Kidney tubule cell (primary cell): ENCODE results near the gene GPX2.
A peak's percentile ranks its signal among the peaks of the same experiment; 100 is the strongest.

Source experiments
- DNase-seq: peaks from one replicate; pipeline ENCODE4 v3.0.0-alpha.2; 2018; ENCODE audit warnings: low spot score

GPX2 gene

GRCh38 chr14:64939817-64940190 lies 2.7 kb downstream of the GPX2 start:
- DNase-seq = no peak

DNA sequence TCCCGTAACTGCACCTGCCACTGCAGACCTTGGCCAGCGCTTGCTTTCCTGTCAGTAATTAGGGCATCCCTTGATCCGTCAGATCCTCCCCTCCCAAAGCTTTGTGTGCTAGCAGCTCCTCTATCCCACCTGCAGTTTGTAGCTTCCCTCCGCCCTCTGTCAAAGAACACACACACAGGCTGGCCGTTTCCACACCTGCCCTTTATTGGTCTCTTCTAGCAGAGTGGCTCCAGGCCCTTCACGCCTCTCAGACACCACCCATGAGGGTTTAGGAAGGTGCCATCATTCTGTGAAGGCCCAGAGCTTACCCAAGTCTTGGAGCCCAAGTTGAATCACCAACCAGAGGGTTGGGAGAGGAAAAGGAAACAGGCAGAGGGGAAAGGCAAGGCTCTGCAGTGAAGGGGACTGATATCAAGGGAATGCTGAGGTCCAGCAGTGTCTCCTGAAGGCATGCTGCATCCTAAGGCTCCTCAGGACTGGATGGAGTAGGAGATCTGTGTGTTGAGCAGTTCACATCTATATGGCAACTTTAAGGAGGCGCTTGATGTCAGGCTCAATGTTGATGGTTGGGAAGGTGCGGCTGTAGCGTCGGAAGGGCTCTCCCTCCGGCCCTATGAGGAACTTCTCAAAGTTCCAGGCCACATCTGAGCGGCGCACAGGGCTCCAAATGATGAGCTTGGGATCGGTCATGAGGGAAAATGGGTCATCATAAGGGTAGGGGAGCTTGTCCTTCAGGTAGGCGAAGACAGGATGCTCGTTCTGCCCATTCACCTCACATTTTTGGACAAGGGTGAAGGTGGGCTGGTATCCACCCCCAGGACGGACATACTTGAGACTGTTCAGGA lies 3.4 kb downstream of the GPX2 start:
- DNase-seq = no peak

GRCh38 chr14:64937821-64938193 lies 4.7 kb downstream of the GPX2 start:
- DNase-seq = peak; percentile 23

DNA sequence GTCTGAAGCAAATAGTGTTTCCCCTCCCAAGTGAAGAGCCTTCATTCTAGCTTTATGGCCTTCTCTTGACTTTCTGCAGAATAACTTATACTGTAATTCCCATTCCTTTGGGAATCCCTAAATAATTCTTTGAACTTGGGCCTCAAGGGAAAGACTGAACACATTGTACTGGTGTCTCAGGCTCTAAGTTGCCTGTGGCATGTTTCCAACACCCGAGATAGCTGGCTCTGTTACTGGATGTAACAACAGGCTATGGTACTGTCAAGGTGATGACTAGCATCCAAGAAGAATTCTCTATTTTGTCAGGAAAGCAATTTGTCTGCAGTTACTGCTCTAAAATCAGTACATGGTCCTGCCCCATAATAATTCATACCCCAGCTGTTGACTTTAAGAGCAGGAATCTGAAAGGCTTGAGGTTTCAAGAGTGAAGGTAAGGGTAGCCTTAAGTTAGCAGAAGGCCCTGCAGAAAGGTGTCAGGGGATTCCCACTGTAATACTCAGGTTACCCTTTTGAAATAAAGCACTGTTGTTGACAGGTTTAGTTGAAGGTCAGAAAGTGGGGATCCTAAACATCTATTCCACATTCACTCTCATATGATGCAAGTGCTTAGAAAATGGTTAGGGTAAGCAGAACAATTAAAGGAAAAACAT lies 5.2 kb downstream of the GPX2 start:
- DNase-seq = no peak

- DNase-seq = no peak
Measured at GRCh38 chr14:64935508-64935907, 7.0 kb downstream of the GPX2 start.

DNA sequence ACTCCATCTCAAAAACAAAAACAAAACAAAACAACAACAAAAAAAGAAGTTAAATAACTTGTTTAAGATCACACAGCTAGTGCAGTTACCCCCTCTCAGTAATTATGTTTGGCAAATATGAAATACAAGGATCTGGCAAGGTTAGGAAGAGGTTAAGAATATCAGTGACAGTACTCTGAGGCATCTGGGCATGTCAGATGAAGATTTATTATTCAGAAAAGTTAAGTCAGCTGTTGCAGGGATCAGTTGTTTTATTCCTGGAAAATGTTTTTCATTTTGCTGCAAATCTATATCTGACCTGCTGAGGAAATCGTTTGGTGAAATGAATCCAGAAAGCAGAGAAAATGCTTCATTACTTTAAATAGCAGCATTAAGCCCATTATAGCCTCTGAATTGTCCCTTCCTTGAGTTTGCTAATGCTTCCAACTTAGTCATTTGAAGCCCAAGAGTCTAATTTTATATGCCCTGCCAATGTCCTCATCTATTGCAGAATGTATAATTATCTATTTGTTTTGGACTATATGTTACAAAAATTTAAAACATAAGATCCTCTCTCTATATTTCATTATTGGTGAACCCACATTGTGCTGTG lies 8.1 kb downstream of the GPX2 start:
- DNase-seq = no peak

- DNase-seq = no peak
Measured at GRCh38 chr14:64932231-64932630, 10.3 kb downstream of the GPX2 start.

- no peak for DNase-seq
Measured at GRCh38 chr14:64931123-64931522, 11.4 kb downstream of the GPX2 start.

DNA sequence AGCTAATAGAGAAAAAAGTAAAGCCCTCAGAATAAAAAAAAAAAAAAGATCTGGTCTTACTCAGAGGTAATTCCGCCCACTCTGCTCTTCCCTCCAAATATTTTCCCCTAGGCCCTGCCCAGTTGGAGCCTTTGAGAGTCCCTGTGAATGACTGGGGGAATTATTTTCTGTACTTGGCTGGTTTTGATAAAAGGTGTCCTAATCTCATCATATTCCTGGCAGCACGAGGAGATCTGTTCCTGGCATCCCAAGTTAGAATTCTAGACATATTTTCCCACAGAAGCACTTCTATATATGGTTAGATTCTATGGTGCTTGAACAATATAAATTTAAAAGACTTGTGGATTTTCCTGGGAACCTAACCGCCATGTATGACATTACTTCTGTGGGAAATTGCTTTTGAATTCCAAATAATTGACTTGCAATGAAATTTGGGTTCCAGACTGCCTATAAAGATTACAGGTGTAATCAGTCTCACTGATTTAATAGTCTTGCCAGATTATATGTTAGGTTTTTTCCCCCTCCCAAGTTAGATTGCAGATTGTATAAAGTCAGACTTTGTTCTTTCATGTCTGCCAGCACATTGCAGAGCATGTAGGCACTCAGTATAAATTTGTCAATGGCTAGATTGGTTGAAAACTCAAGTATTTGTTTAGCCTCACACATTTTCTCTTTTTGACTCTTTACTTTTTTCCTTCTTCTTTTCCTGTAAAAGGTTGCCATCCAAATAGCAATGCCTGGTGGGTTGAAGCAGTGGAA lies 12.3 kb downstream of the GPX2 start:
- no peak for DNase-seq

DNA sequence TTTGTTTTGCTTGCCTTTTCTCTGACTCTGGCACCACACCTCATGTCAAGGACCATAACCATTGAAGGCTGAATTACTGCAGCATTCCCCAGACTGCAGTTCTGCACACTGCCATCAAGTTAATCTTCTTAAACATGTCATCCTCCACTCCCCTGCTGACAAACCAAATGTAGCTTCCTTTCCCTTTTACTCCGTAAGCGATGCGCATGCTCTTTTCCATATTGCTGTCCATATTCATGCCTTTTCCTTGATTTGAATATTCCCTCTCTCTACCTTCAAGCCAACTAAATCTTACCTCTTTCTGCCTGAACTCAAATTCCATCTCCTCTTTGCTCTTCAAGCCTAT lies 13.6 kb downstream of the GPX2 start:
- DNase-seq = no peak

GRCh38 chr14:64928239-64929013 lies 14.1 kb downstream of the GPX2 start:
- no peak for DNase-seq

- no peak for DNase-seq
Measured at GRCh38 chr14:64927031-64927430, 15.5 kb downstream of the GPX2 start.

- no peak for DNase-seq
Measured at GRCh38 chr14:64926398-64926995, 16.0 kb downstream of the GPX2 start.

DNA sequence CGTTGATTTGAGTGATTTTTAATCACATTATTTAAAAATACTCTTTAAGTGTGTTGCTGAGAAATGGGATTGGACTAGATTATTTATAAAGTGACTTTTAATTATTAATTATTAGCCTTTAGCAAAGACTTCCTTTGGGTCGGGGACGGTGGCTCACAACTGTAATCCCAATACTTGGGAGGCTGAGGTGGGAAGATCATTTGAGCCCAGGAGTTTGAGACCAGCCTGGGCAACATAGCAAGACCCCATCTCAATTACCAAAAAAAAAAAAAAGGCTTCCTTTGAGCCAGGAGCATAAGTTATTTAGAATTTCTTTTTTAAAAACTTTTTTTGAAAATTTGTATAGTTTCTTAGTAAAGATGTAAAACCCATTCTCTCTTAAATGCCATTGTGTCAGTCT lies 19.5 kb downstream of the GPX2 start:
- no peak for DNase-seq

DNA sequence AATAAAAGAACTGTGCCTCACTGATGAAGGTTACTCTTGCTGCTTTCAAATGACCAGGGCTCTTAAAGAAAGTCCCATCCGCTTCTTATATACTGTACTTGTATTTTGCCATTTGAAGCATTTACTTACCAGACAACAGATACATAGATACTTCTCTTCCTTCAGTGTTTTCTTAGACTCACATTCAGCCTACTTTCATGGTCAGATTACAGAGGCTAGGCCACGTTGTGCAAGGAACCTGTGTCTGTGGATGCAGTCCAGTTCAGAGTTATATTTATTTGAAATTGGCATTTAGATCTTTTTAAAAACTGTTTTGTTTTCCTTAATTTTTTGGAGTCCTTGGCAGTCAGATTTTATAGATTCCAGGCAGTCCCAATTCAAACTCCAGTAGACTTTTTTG lies 22.1 kb downstream of the GPX2 start:
- no peak for DNase-seq

DNA sequence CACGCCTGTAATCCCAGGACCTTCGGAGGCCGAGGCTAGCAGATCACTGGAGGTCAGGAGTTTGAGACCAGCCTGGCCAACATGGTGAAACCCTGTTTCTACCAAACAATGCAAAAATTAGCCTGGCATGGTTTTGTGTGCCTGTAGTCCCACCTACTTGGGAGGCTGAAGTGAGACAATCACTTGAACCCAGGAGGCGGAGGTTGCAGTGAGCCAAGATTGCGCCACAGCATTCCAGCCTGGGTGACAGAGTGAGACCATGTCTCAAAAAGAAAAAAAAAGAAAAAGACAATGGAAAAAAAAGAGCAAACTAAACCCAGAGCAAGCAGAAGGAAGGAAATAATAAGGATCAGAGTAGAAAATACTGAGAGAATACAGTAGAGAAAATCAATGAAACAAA lies 22.9 kb downstream of the GPX2 start:
- DNase-seq = peak; percentile 15

DNA sequence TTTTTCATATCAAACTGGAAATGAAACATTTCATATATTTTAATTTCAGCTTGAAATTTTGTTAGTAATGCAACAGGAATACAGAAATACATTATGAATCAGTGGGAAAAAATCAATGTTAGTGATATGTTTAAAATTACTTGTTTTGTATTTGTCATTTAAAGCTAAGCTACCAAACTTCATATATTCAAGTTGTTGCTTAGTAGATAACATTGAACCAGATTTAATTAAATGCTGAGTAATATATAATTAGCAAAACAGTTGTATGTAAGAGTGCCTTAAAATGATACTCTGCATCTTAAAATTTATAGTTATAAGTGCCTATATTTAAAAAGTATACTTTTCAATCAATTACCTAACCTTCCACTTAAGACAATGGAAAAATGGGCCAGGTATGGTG lies 23.3 kb downstream of the GPX2 start:
- no peak for DNase-seq

- no peak for DNase-seq
Measured at GRCh38 chr14:64918216-64918615, 24.3 kb downstream of the GPX2 start.

DNA sequence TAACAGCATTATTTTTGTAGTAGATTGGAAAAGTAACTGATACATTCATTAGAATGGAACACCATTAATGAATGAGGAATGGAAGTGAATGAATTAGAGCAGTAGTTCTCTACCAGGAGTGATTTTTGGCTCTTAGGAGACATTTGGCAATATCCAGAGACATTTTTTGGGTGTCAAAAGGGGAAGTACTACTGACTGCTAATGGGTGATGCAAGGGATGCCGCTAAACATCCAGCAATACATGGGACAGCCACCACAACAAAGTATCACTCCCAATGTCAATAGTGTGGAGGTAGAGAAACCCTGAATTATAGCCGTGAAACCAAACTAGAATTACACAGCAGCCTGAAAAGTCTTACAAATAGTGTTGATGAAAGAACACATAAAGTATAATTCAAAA lies 26.7 kb downstream of the GPX2 start:
- DNase-seq = no peak

DNA sequence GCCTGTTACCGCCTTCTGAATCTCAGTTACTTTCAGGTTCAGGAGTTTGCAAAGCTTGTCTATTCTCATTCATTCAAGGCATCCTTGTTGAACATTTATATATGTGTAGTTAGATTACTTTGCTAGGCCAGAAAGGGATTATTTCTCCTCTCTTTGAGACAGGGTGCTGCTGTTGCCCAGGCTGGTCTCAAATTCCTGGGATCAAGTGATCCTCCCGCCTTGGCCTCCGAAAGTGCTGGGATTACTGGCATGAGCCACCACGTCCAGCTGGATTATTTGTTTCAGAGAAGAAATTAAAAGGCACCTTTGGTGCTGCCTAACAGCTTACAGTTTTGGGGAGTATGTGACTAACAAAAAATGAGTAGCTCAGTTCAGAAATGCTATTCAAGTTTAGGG lies 27.5 kb downstream of the GPX2 start:
- no peak for DNase-seq

DNA sequence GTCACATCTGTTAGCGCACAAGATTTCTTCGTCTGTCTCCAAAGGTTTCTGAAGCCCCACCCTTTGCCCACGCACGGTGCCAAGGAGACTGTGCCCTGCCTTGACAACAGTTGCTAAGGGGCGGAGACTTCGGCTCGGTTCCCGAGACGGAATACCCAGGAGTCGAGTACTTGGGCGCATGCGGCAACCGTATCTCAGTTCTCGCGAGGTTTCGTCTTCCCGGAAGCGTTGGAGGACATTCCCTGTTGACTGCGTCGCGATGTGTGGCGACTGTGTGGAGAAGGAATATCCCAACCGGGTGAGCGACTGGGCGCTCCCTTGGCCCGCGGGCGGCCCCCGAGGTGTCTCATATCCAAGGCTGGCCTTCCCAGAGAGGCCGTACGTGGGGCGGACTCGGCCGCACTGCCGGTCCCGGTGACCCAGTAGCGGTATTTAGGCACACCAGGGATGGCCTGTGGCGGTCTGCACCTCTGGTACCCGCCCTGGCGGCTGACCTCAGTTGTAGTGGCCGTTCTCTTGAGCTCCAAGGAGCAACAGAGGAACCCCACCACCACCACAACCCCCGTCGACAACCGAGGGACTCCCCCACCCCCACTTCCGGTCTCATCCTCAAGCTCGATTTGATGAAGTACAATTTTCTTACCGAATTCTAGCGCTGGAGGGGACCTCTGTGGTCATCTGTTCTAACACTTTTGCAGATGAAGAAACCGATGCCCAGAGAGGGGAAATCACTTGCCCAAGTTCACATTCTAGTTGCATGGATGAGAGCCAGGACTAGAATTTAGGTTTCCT lies 28.1 kb downstream of the GPX2 start, which contains the start of gene CHURC1:
Gene CHURC1, plus strand, starts transcription at position 219 of the 792 bp plus-strand sequence. Its CDS starts 41 bp downstream, at position 260.
- peak; percentile 99 for DNase-seq
